Measurements from ENCODE around the gene HFE.

DNA sequence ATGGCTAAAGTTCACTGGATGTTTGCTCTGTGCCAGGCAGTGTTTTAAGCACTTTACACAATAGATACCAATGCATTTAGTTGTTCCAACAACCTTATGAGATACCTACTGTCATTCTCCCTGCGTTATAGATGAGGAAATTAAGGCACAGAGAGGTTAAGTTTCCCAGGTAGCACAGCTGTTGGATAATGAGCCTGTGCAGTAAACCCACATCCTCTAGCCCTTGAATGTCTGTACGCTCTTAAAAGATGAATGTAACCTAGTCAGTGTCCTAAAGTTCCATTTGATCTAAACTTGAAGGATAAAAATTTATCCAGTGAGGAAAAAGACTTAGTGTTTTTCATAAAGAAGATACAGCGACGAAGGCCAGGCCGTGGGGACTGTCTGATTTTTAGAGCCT is 28.0 kb downstream of the HFE start:
- TF ChIP-seq POLR2A (IDR thresholded peaks at IDR 0.05) (no peak), POLR2AphosphoS5 (IDR thresholded peaks at IDR 0.05) (no peak)
- TF ChIP-seq, protein P1, sequence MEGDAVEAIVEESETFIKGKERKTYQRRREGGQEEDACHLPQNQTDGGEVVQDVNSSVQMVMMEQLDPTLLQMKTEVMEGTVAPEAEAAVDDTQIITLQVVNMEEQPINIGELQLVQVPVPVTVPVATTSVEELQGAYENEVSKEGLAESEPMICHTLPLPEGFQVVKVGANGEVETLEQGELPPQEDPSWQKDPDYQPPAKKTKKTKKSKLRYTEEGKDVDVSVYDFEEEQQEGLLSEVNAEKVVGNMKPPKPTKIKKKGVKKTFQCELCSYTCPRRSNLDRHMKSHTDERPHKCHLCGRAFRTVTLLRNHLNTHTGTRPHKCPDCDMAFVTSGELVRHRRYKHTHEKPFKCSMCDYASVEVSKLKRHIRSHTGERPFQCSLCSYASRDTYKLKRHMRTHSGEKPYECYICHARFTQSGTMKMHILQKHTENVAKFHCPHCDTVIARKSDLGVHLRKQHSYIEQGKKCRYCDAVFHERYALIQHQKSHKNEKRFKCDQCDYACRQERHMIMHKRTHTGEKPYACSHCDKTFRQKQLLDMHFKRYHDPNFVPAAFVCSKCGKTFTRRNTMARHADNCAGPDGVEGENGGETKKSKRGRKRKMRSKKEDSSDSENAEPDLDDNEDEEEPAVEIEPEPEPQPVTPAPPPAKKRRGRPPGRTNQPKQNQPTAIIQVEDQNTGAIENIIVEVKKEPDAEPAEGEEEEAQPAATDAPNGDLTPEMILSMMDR (IDR thresholded peaks at IDR 0.05) = no peak
